IPS-11a (cell line): Measurements from ENCODE around the gene CDNF.
"Not testable (repeated sequence)": the region's sequence is repeated elsewhere in the genome, so short reads cannot be mapped to it uniquely, and the experiment has no call there.

Source experiments
- H3K4me3 ChIP-seq: one replicate; pipeline ENCODE4 v1.5.1; 2013; ENCODE audit warnings: low read depth, low read length, control low read depth

Gene CDNF

DNA sequence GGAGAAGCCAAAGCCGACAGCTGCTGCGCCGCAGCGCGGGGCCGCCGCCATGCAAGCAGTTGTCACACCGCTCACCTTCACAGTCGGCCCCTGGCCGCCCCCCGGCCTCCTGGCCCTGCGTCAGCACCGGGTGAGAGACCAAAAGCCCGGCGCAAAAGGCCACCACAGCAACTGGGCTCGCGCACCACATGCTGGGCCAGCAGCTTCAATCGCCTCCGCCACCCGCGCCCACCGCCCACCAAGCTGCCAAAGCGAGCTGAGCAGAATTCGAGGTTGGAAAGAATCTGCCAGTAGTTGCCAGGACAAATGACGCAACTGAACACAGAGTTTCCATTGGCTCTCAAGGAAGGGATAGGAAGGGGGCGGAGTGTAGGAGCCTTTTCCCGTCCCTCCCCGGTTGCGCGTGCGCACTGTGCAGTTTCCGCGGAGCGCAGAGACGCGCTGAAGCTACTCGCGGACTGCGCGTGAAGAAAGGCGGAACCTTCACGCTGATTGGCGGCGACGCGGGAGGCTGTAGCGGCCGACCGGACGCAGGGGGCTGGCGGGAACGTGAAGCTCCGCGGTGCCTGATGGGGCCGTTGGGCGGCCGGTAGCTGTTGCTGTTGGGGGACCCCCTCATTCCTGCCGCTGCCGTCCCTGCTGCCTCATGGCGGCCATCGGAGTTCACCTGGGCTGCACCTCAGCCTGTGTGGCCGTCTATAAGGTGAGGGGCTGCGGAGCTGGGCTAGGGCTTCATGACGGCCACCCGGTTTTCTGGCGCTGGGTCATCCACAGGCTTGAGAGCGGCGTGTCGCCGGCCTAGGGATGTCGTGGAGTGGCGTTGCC lies at the start of gene CDNF, which contains the start of the genes HSPA14 and MSANTD7:
TSS of gene CDNF (minus strand) at position 281 of the 825 bp plus-strand sequence. CDS start at position 190, 91 bp downstream.
TSS of gene HSPA14 (plus strand) at position 550 of the 825 bp plus-strand sequence. CDS start at position 647, 97 bp downstream.
TSS of gene MSANTD7 (plus strand) at position 550 of the 825 bp plus-strand sequence. CDS start 3,979 bp downstream, outside the sequence.
- peak within 1 kb of the TSS; percentile 89 for H3K4me3 ChIP-seq

DNA sequence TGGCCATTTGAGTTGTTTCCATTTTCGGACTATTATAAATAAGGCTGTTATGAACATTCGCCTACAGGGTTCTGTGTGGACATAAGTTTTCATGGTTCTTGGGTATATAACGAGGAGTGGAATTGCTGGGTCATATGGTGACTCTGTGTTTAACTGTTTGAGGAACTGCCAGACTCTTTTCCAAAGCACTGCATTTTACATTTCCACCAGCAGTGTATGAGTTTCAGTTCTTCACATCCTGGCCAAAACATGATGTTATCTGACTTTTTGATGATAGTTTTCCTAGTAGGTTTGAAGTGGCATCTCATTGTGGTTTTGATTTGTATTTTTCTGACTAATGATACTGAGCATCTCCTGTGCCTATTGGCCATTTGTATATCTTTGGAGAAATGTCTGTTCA lies 46.2 kb upstream of the CDNF start:
- no peak overlapping the region for H3K4me3 ChIP-seq

DNA sequence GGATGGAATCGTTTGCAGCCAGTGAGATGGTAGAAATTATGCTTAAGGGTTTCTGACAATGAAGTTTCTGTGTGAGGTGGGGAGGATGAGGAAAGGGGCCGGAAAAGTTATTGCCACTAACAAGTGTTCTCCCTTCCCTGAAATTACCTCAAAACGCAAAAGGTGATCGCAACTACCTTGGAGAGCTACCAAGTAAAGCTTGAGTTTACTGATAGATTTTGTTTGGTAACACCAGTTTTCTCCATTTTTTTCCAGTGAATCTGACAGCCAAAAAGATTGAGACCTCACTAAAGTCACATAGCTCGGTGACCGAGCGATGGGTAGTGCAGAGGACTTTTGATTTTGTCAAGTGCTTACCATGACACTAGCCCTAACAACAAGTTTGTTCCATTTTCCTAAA lies 42.4 kb upstream of the CDNF start:
- H3K4me3 ChIP-seq = peak overlapping the region; percentile 92

DNA sequence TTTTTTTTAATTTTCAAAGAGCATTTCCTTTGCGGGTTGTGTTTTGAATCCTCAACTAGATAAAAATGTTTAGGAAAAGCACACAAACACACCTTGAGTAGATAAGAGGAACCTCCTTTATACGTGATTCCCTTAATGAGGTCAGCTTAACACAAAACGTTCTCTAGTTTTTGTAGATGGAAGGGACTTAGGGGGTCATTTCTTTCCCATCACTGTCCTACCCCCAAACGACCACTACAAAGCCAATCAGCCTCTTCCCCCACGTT lies 42.0 kb upstream of the CDNF start:
- peak overlapping the region; percentile 92 for H3K4me3 ChIP-seq

DNA sequence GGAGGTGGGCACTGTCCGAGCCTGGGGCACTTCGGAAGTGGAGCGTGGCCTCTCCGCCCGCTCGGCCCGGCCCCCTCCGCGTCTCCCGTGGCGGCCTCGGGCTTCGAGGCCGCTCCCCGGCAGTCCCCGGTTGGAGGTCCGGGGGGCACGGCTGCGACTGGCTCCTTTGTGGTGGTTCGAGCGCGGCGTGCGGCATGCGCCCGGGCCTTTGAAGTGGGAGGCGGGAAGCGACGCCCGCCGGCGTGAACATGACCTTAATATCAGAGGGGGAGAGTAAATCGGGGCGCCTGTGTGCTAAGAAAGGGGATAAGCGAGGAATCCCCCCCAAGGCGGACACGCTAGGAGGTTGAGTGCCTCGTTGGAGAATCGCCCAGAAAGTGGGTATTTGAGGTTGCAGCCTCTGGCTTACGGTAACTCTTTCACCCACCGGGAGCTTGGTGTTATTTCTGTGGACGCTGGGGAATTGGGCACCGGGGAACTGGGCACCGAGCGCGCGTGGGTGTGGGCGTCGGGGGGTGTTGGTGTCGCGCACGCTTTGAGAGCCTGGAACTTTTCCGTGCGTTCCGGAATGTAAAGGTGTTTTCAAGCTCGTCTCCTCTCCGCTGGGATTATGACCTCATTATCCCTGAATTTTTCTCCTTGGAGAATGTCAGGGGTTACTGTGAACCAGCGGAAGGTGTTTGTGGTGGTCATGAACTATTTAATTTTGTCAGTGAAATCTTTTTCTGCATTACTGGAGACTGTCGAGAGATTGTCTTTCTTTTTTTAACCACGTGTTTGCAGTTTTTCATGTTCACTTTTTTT lies 41.5 kb upstream of the CDNF start:
- H3K4me3 ChIP-seq = peak overlapping the region; percentile 92

DNA sequence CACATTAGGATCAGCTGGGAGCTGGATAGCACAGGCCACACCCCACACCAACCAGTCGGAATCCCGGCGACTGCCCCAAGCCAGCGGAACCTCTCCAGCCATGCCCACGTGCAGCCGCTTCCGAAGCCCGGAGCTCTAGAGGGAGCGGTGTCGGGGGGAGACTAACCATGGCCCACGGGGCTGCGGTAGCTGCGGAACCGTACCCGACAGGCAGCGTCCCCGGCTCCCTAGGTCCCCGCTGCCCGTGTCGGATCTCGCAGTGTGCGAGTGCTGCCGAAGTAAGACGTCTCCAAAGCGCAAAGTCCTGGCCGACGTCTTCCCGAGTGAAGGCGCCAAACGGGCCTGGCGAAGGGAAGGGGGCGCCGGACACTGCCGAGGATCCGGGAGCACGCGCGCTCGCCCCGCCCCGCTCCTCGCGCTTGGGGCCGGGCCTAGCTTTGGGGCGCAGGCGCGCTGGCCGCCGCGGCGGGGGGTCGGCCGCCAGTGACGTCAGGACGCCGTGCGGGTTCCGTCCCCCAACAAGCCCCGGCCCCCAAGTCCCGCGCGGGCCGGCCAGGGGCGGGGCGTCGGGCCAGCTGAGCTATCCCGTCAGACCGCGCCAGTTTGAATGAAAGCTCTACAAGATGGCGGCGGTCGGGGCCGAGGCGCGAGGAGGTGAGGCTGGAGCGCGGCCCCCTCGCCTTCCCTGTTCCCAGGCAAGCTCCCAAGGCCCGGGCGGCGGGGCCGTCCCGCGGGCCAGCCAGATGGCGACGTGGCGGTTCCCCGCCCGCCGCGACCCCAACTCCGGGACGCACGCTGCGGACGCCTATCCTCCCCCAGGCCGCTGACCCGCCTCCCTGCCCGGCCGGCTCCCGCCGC lies 40.7 kb upstream of the CDNF start, which contains the start of gene SUV39H2:
TSS of gene SUV39H2 (plus strand) at position 601 of the 858 bp plus-strand sequence. CDS start at position 624, 23 bp downstream.
- peak within 1 kb of the TSS; percentile 92 for H3K4me3 ChIP-seq

DNA sequence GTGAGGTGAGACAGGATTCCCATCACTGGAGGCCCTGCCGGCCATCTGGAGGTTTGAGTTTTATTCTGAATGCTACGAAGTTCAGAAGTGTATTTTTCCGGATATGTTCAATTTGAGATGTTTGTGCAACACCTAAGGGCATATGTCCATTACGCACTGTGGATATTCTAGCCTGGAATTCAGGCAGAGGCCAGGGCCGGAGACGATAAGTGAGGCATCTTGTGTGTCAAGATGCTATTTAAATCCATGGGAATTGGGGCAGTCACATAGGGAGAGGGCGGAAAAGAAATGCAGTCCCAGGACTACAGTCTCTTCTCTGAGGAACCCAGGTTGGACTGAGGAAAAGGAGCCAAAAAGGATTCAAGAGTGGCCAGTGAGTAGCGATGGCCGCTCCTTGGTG lies 38.9 kb upstream of the CDNF start:
- no peak overlapping the region for H3K4me3 ChIP-seq

DNA sequence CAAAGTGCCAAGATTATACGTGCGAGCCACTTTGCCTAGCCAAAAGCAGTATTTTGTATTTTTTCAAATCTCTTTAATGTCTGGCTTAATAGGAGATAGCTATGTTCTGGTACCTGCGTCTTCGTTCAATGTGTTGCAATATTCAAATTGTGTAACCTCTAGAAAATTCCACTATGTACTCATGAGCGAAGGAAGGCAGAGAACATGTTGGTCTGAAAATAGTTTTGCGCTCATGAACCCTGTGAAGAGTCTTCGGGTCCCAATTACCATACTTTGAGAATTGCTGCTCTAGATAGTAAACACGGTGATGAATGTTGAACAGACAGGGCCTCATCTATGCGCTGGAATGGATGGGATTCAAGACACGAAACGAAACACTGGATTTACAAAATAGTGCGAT lies 38.1 kb upstream of the CDNF start:
- no peak overlapping the region for H3K4me3 ChIP-seq

DNA sequence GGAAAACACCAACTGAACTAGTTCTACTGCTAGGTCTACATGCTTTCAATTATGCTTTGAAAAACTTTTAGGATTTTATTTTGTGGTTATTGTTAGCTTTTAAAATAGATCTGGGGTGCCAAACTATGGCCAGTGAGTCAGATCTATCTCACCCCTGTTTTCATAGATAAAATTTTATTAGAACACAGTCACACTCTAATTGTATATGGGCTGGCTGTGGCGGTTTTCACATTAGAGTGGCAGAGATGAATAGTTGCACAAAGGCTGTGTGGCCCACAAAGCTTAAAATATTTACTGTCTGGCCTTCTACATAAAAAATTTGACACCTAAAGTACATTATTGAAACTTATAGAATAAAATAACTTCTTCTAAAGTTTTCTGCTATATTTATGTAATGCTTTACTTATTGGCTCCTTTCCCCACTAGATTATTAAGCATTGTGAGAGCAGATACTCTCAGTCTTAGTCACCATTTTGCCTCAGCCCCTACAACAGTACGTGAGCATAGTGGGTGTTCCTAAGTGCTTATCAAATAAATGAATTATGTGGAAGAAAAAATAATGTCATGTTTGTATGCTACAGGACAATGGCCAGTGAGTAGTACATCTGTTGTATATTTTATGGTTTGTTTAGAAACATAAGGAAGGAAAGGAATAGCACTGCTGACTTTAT lies 35.4 kb upstream of the CDNF start:
- H3K4me3 ChIP-seq = no peak overlapping the region

DNA sequence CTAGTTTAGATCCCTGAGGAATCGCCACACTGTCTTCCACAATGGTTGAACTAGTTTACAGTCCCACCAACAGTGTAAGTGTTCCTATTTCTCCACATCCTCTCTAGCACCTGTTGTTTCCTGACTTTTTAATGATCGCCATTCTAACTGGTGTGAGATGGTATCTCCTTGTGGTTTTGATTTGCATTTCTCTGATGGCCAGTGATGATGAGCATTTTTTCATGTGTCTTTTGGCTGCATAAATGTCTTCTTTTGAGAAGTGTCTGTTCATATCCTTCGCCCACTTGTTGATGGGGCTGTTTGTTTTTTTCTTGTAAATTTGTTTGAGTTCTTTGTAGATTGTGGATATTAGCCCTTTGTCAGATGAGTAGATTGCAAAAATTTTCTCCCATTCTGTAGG lies 27.0 kb upstream of the CDNF start:
- H3K4me3 ChIP-seq = not testable (repeated sequence)

DNA sequence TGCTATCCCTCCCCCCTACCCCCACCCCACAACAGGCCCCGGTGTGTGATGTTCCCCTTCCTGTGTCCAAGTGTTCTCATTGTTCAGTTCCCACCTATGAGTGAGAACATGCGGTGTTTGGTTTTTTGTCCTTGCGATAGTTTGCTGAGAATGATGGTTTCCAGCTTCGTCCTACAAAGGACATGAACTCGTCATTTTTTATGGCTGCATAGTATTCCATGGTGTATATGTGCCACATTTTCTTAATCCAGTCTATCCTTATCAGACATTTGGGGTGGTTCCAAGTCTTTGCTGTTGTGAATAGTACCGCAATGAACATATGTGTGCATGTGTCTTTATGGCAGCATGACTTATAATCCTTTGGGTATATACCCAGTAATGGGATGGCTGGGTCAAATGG lies 26.6 kb upstream of the CDNF start:
- not testable (repeated sequence) for H3K4me3 ChIP-seq

DNA sequence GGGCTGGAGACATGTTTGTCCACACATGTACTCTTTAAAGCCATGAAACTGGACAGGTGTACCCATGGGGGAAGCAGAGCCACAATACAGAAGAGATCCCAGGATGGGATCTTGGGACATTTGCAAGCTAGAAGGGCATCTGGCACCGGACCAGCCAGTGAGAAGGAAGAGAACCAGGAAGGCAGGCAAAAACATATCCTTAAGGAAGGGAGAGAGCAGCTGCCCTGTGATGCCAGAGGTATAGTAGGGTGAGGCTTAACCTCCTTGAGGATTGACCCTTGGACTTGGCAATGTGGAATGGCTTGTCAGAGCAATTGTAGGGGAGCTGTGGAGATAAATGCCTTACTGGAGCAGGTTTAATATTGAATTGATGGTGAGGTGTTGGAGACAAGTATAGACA lies 23.0 kb upstream of the CDNF start:
- H3K4me3 ChIP-seq = no peak overlapping the region

DNA sequence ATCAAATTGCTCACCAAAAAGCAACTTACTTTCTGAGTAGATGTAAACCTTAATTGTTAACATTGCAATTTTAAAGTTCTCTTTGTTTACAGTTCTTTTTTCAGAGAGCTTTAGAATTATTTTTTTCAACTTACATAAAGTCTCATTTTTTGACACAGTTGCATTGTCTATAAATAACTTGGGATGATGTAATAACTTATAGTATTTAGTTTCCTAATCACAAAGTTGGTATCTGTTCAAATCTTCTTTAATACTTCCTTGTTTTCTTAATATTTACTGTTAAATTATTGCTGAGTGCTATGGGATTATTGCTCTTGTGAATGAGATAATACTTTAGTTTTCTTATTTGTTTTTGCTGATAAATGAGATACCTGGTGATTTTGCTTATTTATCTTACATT lies 21.9 kb upstream of the CDNF start:
- no peak overlapping the region for H3K4me3 ChIP-seq

DNA sequence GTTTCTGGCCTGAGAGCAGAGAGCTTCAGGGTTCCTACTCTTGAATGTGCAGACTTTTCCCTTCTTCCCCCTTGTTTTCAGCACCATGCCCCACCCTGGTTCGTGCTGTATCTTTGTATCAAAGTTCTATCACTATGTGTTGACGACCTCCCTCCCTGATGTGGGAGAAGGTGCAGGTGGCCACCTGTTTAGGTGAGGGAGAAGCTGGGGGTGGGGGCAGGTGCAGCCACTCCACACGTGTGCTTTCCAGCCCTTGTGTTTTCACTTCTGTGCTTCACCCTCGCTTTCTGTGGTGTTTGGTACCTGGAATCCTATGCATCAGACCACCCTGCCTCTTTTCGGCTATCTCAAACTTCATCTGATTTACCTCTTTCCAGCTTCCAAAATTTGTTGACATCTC lies 21.2 kb upstream of the CDNF start:
- no peak overlapping the region for H3K4me3 ChIP-seq

DNA sequence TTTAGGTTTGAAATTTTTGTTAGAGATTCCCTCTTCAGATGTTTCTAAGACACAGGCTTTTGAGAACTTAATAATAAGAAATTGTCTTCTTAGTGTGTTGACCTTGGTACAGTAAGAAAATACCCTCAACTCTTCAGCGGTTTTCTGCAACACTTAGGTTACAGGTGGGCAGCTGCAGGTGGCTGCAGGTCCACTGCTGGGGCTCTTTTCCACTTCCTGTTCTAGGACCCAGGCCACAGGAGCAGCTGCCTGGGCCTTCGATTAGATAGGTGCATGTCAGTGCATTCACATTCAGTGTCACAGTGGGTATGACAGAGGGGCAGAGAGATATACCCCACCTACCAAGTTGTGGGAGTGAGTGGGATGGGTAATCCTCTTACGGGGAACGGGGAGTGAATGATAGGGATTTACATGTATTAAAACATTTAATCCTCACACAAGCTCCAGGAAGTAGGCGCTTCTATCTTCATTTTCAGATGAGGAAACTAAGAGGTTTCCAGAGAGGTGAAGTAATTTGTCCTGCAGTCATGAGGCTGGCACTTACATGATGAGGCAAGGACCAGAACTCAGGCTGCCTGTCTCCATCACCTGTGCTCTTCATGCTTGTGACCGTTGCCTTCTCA lies 20.6 kb upstream of the CDNF start:
- no peak overlapping the region for H3K4me3 ChIP-seq

DNA sequence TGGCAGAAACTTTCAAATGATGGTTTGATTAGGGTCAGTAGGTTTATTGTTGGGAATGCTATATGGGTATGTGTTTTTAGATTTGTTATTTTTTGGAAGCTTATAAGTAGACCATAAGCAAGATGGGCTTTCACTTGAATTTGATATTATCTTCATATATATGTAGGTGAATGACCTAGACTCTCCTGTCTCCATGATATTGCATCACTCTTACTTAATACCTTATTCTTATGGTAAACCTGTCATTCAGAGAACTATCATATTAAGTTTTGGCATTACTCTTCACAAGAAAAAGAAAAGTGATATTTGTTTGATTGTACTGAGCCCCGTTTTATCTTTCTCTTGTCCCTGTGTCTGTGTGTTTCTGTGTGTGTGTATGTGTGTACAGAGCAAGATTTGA lies 17.6 kb upstream of the CDNF start:
- no peak overlapping the region for H3K4me3 ChIP-seq

DNA sequence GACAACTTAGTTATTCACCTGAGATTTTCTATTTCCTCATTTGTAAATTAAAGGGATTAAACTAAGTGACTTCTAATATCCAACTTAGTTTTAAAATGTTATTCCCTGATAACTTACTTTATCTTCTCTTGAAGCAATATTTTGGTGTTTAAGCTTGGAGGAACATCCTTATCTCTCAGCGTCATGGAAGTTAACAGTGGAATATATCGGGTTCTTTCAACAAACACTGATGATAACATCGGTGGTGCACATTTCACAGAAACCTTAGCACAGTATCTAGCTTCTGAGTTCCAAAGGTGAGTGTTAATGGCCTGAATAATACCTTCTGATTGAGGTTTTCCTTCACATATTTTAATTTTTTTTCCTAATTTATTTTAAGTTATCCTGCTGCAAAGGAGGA lies 14.4 kb upstream of the CDNF start:
- H3K4me3 ChIP-seq = no peak overlapping the region

DNA sequence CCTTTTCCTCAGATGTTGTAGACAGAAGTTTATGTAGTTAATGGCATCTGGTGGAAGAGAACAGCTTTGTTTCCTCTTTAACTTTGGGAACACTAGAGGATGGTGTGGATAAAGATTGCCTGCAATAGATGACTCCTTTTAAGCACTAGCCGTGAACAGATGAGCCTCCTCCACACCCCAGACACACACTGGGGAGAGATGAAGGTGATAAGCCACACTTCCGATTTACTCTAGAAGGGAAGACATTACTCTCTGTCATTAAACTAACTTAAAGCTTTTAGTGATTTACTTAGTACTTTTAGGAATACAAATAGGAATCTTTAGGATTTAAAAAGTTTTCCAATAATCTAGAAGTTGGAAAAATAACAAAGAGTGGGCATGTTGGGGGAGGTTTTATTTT lies 7.1 kb upstream of the CDNF start:
- no peak overlapping the region for H3K4me3 ChIP-seq

DNA sequence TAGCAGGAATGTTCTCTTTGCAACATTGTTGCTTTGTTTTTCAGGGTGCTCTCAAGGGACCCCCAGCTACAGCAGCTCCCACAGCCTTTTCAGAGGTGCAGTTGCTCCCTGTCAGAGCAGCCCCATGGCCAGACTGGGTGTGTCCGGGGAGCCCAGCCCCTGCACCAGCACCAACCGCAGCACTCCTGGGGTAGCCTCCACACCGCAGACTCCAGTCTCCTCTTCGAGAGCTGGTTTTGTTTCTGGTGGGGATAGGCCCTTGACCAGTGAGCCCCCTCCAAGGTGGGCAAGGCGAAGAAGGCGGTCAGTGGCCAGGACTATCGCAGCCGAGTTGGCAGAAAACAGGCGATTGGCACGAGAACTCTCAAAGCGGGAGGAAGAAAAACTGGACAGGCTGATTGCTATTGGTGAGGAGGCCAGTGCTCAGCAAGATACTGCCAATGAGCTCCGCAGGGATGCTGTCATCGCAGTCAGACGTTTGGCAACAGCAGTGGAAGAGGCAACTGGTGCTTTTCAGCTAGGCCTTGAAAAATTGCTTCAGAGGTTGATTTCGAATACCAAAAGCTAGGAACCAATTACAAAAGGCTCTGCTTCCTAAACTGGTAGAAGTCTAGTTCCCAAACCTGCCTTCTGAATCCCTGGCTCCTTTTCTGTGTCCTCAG lies 5.6 kb upstream of the CDNF start:
- no peak overlapping the region for H3K4me3 ChIP-seq

DNA sequence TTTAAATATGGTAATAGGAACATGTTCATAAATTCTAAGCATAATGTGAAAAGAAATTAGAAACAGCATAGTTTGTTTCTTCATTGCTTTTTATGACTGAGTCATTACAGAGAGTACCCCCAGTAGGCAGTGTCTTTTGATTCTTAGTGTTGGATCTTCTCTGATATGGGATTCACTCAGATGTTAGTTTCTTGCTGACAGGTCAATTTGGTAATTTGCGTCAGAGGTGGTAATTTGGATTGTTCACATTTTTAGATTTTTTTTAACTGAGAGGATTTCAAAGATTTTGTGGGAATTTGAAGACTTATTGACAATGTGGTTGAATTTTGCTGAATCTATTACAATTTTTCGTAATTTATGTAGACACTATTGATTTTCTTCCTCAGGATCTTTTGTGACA lies 2.3 kb upstream of the CDNF start:
- H3K4me3 ChIP-seq = no peak overlapping the region
